ENCODE measurements around the gene CLDN6.

Gene CLDN6

GRCh38 chr16:3014971-3015370 lies 3.0 kb downstream of the CLDN6 start:
- TF ChIP-seq CTCF (IDR thresholded peaks at IDR 0.05; ENCODE audit: low read depth, low read length): no peak
- H3K4me3 ChIP-seq (ENCODE audit: low read depth, low read length): no peak overlapping the region

GRCh38 chr16:3013998-3014690 lies 3.8 kb downstream of the CLDN6 start:
- no peak overlapping the region for H3K4me3 ChIP-seq (ENCODE audit: low read depth, low read length)
- no peak for TF ChIP-seq CTCF (IDR thresholded peaks at IDR 0.05; ENCODE audit: low read depth, low read length)

GRCh38 chr16:3013491-3013951 lies 4.5 kb downstream of the CLDN6 start:
- H3K4me3 ChIP-seq (ENCODE audit: low read depth, low read length): no peak overlapping the region
- no peak for TF ChIP-seq CTCF (IDR thresholded peaks at IDR 0.05; ENCODE audit: low read depth, low read length)

GRCh38 chr16:3012828-3013420 lies 5.1 kb downstream of the CLDN6 start, which contains the start of gene CLDN9:
TSS of gene CLDN9 (plus strand) at chr16:3012923. CDS start at chr16:3013363, 440 bp downstream.
- TF ChIP-seq CTCF (IDR thresholded peaks at IDR 0.05; ENCODE audit: low read depth, low read length): no peak

GRCh38 chr16:3012246-3012645 lies 5.7 kb downstream of the CLDN6 start:
- no peak overlapping the region for H3K4me3 ChIP-seq (ENCODE audit: low read depth, low read length)
- no peak for TF ChIP-seq CTCF (IDR thresholded peaks at IDR 0.05; ENCODE audit: low read depth, low read length)

More at GRCh38 chr16:3012828-3013420, 5.1 kb downstream of the CLDN6 start, which contains the start of gene CLDN9:
- H3K4me3 ChIP-seq (ENCODE audit: low read depth, low read length): no peak within 1 kb of the TSS

GRCh38 chr16:3010510-3010909 lies 7.5 kb downstream of the CLDN6 start:
- no peak overlapping the region for H3K4me3 ChIP-seq (ENCODE audit: low read depth, low read length)
- TF ChIP-seq CTCF (IDR thresholded peaks at IDR 0.05; ENCODE audit: low read depth, low read length): no peak
